Measurements from ENCODE around the gene HAUS2.
"Not testable (repeated sequence)": the region's sequence is repeated elsewhere in the genome, so short reads cannot be mapped to it uniquely, and the experiment has no call there.

HAUS2 gene

GRCh38 chr15:42576040-42576594 lies 27.5 kb downstream of the HAUS2 start:
- no peak for DNase-seq

DNA sequence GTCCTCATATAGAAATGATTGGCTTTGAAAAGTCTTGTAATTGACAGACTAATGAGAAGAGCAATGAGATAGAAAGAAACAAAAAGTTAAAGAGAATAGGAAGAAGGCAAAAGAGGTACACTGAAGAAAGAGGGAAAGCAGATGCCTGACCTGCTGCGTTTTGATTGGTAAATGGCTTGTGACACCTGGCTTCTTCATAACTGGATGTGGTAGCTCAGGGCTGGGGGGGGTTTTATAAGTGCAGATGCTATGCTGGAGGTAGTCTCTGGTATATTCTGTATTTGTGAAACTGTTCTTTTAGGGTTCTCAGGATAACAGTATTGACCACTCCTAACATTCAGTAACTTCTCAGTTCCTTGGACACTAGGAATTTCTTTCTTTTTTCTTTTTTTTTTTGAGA lies 28.1 kb downstream of the HAUS2 start:
- DNase-seq, result no peak

- no peak for DNase-seq
Observed at GRCh38 chr15:42577514-42578031, 28.9 kb downstream of the HAUS2 start.

DNA sequence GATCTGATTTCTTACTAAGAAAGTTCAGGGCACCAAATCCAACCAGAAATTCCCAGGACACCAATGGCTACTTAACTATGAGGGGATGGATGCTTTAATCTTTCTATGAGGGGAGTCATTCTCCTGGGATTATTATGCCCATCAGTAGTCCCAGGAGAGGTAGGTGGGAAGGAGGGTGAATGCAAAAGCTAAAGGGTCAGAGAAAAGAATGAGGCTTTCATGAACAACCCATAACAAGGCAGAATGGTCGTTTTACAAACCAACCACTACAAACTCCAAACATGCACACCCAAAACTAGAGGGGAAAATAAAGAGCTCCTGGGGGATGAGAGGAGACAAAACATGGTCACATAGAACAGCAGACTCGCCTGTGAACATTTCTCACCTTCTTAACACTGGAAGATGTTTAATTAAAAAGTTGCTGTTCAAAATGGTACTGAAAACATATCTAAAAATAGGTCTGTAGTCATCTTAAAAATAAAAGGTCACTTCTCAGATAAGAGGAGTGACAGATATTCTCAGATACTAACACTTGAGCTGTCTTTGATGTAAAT lies 30.4 kb downstream of the HAUS2 start:
- DNase-seq, result no peak

GRCh38 chr15:42581272-42581730 lies 32.7 kb downstream of the HAUS2 start:
- peak; percentile 75 for DNase-seq

GRCh38 chr15:42582569-42583375 lies 34.1 kb downstream of the HAUS2 start:
- DNase-seq, result no peak

DNA sequence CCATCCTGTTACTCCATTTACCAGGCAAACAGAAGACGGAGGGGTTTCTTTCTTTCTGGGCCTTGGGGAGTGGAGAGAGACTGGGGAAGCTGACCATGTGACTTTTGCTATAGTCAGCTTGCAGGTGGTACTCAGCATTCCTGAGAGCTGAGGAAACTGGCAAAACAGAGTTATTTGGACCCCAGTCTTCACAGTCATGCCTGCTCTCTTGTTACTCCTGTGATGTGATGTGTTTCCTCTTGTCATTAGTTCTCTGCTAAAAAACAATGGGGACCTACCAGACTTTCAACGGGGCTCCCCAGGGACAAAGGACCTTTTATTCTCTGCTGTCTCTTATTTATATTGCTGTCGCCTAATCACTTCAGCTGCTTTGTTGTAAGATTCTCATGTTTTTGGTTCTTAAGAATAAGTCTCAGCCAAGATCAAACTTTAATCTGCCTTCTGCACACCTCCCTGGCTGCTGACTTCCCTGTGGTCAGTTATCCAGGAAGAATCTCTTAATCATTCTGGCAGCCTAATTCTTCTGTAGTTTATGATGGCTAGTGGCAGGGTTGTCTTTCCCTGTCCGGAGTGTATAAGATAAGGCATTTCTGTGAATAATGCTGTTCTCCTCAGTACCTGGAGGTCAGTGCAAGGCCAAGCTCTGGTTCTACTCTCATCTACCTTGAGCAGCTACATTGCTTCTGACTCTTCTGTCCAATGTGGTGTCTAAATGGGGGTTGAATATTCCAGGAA lies 35.6 kb downstream of the HAUS2 start:
- no peak for DNase-seq

DNA sequence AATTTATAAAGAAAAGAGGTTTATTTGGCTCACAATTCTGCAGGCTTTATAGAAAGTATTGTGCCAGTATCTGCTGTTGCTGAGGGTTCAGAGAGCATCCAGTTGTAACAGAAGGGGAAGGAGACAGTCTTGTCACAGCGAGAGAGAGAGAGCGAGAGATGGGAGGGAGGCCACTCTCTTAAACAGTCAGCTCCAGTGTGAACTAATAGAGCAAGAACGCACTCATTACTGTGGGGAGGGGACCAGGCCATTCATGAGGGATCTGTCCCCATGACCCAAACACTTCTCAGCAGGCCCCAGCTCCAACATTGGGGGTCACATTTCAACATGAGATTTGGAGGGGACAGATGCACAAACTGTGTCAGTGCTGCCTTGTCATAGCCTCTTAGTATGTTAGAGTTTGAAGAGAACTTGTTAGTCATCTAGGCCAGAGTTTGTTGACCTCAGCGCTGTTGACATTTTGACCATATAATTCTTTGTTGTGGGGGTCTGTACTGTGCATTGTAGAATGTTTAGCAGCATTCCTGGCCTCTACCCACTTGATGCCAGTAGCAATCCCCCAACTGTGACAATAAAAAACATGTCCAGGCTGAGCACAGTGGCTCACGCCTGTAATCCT lies 42.1 kb downstream of the HAUS2 start:
- no peak for DNase-seq

DNA sequence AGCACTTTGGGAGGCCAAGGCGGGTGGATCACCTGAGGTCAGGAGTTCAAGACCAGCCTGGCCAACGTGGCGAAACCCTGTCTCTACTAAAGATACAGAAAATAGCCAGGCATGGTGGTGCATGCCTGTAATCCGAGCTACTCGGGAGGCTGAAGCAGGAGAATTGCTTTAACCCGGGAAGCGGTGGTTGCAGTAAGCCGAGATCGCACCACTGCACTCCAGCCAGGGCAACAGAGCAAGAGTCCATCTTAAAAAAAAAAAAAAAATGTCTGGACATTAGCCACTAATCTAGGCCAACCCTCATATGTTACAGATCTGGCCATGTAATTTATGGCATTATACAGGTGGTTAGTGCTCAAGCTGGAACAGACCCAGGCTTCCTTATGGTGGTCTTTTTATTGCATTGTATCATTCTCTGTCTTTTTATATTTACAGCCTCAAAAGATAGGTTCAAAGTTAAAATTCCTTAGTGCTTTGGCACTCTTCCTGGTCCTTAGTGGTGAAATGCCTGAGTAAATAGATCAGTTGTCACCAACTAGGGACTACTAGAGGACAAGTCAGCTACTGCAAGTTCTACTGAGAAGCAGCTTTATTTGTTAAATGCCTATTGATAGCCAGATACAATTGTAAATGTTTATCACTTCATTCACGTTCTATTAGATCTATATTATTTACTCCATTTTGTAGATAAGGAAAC lies 42.7 kb downstream of the HAUS2 start:
- no peak for DNase-seq

DNA sequence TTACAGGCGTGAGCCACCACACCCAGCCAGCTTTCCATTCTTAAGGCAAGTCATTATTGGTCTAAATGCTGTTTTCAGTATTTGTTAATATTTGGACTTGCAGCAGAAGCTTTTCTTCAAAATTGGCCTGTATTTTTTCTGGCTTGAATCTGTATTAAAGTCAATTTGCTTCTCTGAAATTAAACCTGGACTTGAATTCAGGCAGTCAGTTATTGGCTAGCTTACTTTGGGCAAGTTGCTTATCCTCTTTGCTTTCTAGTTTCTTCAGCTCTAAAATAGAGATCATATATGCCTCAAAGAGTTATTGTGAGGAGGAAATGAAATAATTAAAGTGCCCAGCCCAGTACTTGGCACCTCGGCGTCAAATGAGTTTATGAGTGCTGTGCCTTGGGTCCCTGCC lies 44.1 kb downstream of the HAUS2 start:
- no peak for DNase-seq

- DNase-seq, result no peak
Observed at GRCh38 chr15:42593143-42593542, 44.5 kb downstream of the HAUS2 start.

DNA sequence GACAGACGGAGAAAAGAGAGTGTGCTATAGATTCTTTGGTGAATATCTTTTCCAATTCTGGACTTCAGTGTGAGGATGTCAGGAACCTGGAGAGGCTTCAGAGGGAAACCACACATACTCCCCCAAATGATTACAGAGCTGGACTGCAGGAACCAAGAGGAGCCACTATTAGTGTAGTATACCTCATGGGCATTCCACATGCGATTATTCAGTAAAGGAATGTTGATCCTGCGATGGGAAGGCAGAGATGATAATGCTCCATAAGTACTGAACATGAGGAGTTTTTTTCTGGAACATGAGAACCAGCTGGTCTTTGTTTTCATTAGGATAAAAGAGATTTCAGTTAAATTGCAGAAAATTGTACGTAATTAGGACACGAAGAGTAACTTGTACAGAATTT lies 45.5 kb downstream of the HAUS2 start:
- no peak for DNase-seq

DNA sequence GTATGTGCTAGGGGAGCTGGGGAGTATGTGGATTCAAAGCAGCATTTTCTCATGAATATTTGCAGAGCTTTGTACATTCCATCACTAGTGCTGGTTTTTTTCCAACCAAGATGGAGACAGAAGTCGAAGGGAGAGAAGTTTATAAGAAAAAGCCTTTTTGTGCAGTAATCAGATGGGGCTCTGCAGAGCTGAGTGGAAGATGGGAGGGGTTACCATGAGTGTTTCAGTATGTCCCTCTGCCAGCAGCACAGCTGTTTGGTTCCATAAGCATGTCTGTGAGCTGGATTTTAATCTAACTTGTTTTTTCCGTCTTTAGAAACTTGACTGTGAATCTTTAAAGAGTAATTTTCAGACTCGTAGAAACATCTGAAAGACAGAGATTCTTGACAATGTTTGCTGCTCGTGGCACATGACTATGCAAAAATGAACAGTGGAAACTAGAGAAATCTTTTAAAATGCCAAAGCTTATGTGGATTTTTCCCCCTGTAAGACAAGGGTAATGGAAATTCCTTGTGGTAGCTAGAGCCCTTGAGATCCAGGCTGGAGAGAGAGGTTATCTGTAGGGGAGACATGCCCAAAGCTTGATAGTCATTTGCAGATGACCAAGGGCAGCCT lies 47.1 kb downstream of the HAUS2 start:
- DNase-seq, result no peak

GRCh38 chr15:42601316-42601715 lies 52.7 kb downstream of the HAUS2 start:
- not testable (repeated sequence) for DNase-seq

DNA sequence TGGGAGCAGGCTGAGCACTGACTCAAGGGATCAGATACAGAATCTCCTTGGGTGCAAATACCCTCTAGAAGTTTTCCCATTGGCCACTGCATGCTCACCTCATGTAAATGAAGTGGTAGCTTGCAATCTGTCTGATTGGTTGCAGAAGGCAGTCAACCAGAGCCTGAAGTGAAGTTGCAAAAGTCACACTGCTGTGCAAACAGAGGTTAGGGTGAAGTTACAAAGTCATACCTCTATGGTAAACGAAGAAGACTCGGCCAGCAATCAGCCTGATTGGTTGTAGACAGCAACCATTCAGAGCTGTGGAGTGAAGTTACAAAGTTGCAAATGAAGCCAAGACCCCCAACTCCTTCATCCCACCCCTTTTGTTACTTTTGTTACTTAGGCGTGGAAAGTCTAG lies 53.9 kb downstream of the HAUS2 start:
- no peak for DNase-seq

- DNase-seq, result no peak
Observed at GRCh38 chr15:42603978-42604377, 55.3 kb downstream of the HAUS2 start.

- no peak for DNase-seq
Observed at GRCh38 chr15:42604894-42605744, 56.5 kb downstream of the HAUS2 start.

DNA sequence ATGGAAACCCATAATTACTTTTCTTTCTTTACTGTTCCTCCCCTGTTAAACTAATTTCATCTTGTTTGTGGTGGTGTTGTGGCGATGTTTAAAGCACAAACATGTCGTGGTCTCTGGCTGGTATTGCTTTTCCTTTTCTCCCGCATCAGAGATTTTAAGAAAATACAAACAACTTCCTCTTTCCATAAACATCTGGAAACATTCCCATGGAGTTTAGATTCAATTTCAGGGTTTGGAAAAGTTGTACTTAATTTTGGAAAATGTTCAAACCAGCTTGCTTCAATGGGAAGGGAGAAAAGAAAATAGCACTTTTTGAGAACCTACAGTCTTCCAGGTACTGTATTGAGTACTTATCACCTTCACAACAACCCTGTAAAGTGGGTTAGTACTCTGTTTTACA lies 57.2 kb downstream of the HAUS2 start:
- DNase-seq, result no peak

DNA sequence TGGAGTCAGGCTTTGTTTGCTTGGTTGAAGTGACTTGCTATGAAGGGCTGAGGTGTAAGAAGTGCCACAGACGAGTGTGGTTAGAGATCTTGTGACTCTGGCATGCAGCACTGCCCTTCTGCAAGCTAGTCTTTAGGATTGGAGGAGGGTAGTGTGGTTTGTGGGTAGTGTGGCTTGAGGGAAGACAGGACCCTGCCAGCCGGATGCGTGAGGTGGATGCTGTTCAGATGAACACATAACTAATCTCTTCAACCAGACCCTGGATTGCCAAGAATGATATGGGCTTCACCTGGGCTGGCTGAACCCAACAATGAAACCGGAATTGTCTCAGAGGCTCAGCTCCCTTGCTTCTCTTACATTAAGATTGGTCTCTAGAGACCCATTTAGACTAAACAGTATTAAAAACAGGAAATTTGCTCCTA lies 59.5 kb downstream of the HAUS2 start:
- DNase-seq, result peak; percentile 3

DNA sequence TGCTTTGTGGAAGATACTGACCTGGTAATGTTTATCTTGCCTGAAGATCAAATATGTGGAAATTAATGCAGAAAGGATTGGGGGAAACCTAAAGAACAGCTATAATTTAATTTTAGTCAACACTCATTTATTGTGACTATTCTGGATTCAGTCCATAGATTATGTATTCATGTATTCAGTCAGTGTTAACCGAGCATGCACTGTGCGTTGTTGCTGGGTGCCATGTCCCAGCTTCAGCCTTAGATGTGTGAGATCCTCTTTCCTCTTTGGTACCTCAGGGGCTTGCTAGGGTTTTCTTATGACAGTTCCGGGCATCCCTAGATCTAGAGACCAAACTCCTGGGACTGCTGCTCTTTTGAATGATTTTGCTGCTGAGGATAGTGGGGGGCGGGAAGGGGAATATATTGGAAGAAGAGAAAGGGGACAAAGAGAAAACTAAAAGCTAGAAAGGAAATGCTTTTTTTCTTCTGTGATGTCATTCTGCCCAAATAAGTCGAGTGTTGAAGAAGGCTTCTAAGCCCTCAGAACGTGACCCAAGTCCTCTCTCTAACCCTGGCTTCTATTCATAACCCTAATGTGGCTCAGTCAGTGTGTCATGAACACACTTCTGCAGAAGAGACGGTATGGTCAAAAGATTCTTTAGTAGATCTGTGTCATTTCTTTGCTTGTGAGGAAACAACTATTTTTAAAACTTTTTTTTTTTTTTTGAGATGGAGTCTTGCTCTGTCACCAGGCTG lies 60.3 kb downstream of the HAUS2 start:
- no peak for DNase-seq

Measured in activated CD4-positive, alpha-beta T cell treated with anti-CD3 and anti-CD28 coated beads, Interleukin-2, amount 50 U/mL, for 1 hour (primary cell).